Measurements from ENCODE around the gene PRR16. TPM values are rescaled to one million over a fixed set of nuclear protein-coding genes. Genes with fewer than 3 reads are reported as not detected.

The PRR16 gene
- total and polyA plus RNA-seq, 2 experiments from 2014 or later, result 32.5 to 68.8 TPM

- Histone ChIP-seq H3K27me3 (replicated peaks; ENCODE audit: insufficient read depth) (no peaks in the 10 kb centered on the region), H4K20me1 (ENCODE audit: insufficient read depth) (no peaks in the 10 kb centered on the region), H3K4me1 (ENCODE audit: insufficient read depth) (peaks cover 31% of the 10 kb centered on the region), H3K9me2 (ENCODE audit: insufficient read depth) (no peaks in the 10 kb centered on the region), H3K9me3 (ENCODE audit: low read depth) (no peaks in the 10 kb centered on the region), H2AFZ (no peak overlapping the region), H3K36me3 (ENCODE audit: low read depth) (no peaks in the 10 kb centered on the region), H3K27ac (no peak overlapping the region), H3K4me2 (ENCODE audit: unreplicated experiment) (no peak overlapping the region), H3F3A (ENCODE audit: insufficient read depth) (peaks cover 23% of the 10 kb centered on the region), H3K79me2 (ENCODE audit: insufficient read depth) (no peaks in the 10 kb centered on the region), H3K4me3 (no peak overlapping the region), H3K9ac (no peak overlapping the region)
- 95 to 100% methylated on average over 2 of the region's 2 CpGs for WGBS, 2 experiments (ENCODE audit: low coverage in 1 of 2, low lambda C conversion rate in 2 of 2, missing lambda C conversion rate in 2 of 2)
- in situ Hi-C loops (cut with MboI), result no loop called here
- TF ChIP-seq EZH2phosphoT487 (IDR thresholded peaks at IDR 0.05; ENCODE audit: insufficient read depth, low read depth) (no peak), EZH2 (IDR thresholded peaks at IDR 0.05; ENCODE audit: insufficient read depth, poor library complexity, severe bottlenecking) (no peak)
- DNase-seq, result no peak
These were observed 20.5 kb upstream of the PRR16 start for GRCh38 chr5:120443607-120444006.

DNA sequence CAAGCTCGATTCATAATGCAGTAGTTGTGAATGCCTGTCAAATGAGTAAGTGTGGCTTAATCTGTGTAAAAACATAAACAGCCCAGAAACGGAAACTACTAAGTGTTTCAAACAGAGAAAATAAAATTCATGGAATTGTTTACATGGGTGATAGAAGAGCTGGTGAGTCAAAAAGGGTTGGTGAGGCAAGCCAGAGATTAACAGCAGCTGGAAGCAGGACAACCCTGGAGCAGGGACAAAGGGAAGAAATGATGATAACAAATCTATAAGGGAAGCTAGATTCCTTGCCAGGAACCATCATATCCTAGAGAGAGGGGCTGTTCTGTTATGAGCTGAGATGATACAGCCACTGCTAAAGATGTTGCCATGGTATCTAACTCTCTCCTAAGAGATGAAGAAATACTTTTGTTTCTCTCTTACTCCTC, 18.0 kb upstream of the PRR16 start:
- H3K9me3 ChIP-seq (ENCODE audit: low read depth), result no peaks in the 10 kb centered on the region
- no peak overlapping the region for H2AFZ ChIP-seq
- in situ Hi-C loops (cut with MboI), result no loop called here
- H3K9me2 ChIP-seq (ENCODE audit: insufficient read depth), result no peaks in the 10 kb centered on the region
- H3K4me1 ChIP-seq (ENCODE audit: insufficient read depth), result peaks cover 44% of the 10 kb centered on the region
- peak; percentile 91 for DNase-seq
- peak overlapping the region; percentile 63 for H3K27ac ChIP-seq
- H3K9ac ChIP-seq, result no peak overlapping the region
- no peak for TF ChIP-seq EZH2 (IDR thresholded peaks at IDR 0.05; ENCODE audit: insufficient read depth, poor library complexity, severe bottlenecking)
- TF ChIP-seq EZH2phosphoT487 (IDR thresholded peaks at IDR 0.05; ENCODE audit: insufficient read depth, low read depth), result peak; percentile 92
- H3K79me2 ChIP-seq (ENCODE audit: insufficient read depth), result no peaks in the 10 kb centered on the region
- H3K36me3 ChIP-seq (ENCODE audit: low read depth), result no peaks in the 10 kb centered on the region
- peak overlapping the region; percentile 32; the same call in 1 of the 2 replicates for H3K4me3 ChIP-seq
- peak overlapping the region; percentile 54 for H3K4me2 ChIP-seq (ENCODE audit: unreplicated experiment)
- no peaks in the 10 kb centered on the region for H4K20me1 ChIP-seq (ENCODE audit: insufficient read depth)
- WGBS, 2 experiments (ENCODE audit: low coverage in 1 of 2, low lambda C conversion rate in 2 of 2, missing lambda C conversion rate in 2 of 2), result 0 to 1% methylated on average over 2 of the region's 2 CpGs
- H3K27me3 ChIP-seq (replicated peaks; ENCODE audit: insufficient read depth), result no peaks in the 10 kb centered on the region
- H3F3A ChIP-seq (ENCODE audit: insufficient read depth), result peaks cover 28% of the 10 kb centered on the region

- Histone ChIP-seq H4K20me1 (ENCODE audit: insufficient read depth) (no peaks in the 10 kb centered on the region), H3K36me3 (ENCODE audit: low read depth) (no peaks in the 10 kb centered on the region), H3K9me3 (ENCODE audit: low read depth) (no peaks in the 10 kb centered on the region), H3F3A (ENCODE audit: insufficient read depth) (peaks cover 28% of the 10 kb centered on the region), H3K9ac (0 out of 2 replicates have a peak overlapping the region, but pooled peaks have one; percentile 1), H3K4me3 (peak overlapping the region; percentile 32), H3K9me2 (ENCODE audit: insufficient read depth) (no peaks in the 10 kb centered on the region), H3K27me3 (replicated peaks; ENCODE audit: insufficient read depth) (no peaks in the 10 kb centered on the region), H2AFZ (no peak overlapping the region), H3K27ac (peak overlapping the region; percentile 63), H3K4me2 (ENCODE audit: unreplicated experiment) (peak overlapping the region; percentile 49), H3K4me1 (ENCODE audit: insufficient read depth) (peaks cover 44% of the 10 kb centered on the region), H3K79me2 (ENCODE audit: insufficient read depth) (no peaks in the 10 kb centered on the region)
- WGBS, 2 experiments (ENCODE audit: low coverage in 1 of 2, low lambda C conversion rate in 2 of 2, missing lambda C conversion rate in 2 of 2), result 25 to 26% methylated on average over 2 of the region's 2 CpGs
- no peak for TF ChIP-seq EZH2 (IDR thresholded peaks at IDR 0.05; ENCODE audit: insufficient read depth, poor library complexity, severe bottlenecking)
- no peak for TF ChIP-seq EZH2phosphoT487 (IDR thresholded peaks at IDR 0.05; ENCODE audit: insufficient read depth, low read depth)
- no peak for DNase-seq
- in situ Hi-C loops (cut with MboI), result no loop called here
These were observed 17.2 kb upstream of the PRR16 start for GRCh38 chr5:120446901-120447300.

DNA sequence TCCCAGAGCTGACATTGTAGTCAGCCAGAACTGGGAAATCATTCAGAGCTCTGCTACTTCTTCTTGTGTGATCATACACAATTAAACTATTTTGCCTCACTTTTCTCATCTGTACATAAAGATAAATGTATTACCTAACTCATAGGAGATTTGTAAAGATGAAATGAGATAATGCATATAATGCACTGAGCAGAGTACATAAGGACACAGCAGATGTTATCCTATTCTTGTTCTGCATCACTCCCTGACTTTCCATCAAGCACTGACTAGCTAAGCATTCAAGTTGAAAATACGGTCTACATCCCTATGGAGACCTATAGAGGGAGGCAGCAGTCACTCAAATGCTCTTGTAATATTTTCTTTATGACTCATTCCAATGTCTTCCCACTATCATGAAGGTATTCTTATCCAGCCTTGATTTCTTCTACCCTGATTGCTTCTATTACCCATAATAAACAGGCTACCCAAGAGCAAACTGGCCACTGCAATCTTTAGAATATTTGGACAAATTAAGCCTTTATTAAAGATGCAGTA, 16.3 kb upstream of the PRR16 start:
- Histone ChIP-seq H2AFZ (no peak overlapping the region), H3K9ac (no peak overlapping the region), H3K36me3 (ENCODE audit: low read depth) (no peaks in the 10 kb centered on the region), H4K20me1 (ENCODE audit: insufficient read depth) (no peaks in the 10 kb centered on the region), H3K9me3 (ENCODE audit: low read depth) (no peaks in the 10 kb centered on the region), H3K9me2 (ENCODE audit: insufficient read depth) (no peaks in the 10 kb centered on the region), H3K4me1 (ENCODE audit: insufficient read depth) (peaks cover 52% of the 10 kb centered on the region), H3K4me3 (no peak overlapping the region), H3K79me2 (ENCODE audit: insufficient read depth) (no peaks in the 10 kb centered on the region), H3F3A (ENCODE audit: insufficient read depth) (peaks cover 28% of the 10 kb centered on the region), H3K4me2 (ENCODE audit: unreplicated experiment) (no peak overlapping the region), H3K27ac (no peak overlapping the region), H3K27me3 (replicated peaks; ENCODE audit: insufficient read depth) (no peaks in the 10 kb centered on the region)
- TF ChIP-seq EZH2phosphoT487 (IDR thresholded peaks at IDR 0.05; ENCODE audit: insufficient read depth, low read depth) (no peak), EZH2 (IDR thresholded peaks at IDR 0.05; ENCODE audit: insufficient read depth, poor library complexity, severe bottlenecking) (no peak)
- WGBS, 2 experiments (ENCODE audit: low coverage in 1 of 2, low lambda C conversion rate in 2 of 2, missing lambda C conversion rate in 2 of 2), result 48 to 50% methylated on average over 1 of the region's 1 CpG
- in situ Hi-C loops (cut with MboI), result no loop called here
- no peak for DNase-seq
